Measurements from ENCODE around the gene ATP5F1B. TPM values are rescaled to one million over a fixed set of nuclear protein-coding genes. Genes with fewer than 3 reads are reported as not detected.
"Not testable (repeated sequence)": the region's sequence is repeated elsewhere in the genome, so short reads cannot be mapped to it uniquely, and the experiment has no call there.

Gene ATP5F1B
- total RNA-seq, 1 donor from 2014 or later: 660 TPM

DNA sequence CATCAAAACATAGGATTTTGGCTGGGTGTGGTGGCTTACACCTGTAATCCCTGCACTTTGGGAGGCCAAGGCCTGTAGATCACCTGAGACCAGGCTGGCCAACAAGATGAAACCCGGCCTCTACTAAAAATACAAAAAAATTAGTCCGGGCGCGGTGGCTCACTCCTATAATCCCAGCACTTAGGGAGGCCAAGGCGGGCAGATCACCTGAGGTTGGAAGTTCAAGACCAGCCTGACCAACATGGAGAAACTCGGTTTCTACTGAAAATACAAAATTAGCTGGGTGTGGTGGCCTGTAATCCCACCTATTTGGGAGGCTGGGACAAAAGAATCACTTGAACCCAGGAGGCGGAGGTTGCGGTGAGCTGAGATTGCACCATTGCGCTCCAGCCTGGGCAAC is 2.2 kb upstream of the ATP5F1B start:
- DNase-seq (ENCODE audit: low read depth, low spot score): not testable (repeated sequence)

DNA sequence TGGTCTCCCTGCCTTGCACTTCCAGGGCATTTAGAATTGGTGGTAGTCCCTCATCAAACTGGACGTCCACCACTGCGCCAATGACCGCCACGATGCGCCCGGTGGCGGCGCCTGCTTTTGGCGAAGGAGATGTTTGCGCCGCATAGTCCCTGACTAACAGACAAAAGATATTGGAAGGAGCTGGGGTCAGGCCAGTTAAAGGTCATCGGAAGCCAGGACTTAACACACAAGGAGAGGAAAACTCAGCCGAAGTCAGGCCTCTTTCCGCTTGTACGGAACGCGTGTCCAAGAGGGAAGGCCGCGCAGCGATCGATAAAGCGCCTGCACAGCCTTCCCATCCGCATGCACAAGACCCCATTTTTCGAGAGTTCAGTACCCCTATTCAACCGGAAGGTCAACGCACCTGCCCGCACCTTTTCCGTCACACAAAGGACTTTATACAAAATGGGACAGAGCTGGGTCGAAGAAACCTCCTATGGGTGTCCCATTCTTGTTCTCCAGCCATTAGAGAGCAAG is 525 bp downstream of the ATP5F1B start:
- no peak for DNase-seq (ENCODE audit: low read depth, low spot score)

DNA sequence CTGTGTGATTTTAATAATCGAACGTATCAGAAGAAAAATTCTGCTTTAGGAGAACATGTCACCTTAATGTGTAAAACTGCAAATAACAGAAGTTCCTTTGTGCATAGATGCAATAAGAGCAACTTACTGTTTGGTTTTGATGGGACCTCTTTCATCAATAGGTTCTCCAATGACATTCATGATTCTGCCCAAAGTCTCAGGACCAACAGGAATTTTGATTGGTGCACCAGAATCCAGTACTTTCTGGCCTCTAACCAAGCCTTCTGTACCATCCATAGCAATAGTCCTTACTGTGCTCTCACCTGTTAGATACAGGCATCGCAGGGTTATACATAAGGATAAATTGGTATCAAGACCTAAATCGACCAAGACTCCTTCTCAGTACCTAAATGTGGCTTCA is 1.1 kb downstream of the ATP5F1B start:
- no peak for DNase-seq (ENCODE audit: low read depth, low spot score)

DNA sequence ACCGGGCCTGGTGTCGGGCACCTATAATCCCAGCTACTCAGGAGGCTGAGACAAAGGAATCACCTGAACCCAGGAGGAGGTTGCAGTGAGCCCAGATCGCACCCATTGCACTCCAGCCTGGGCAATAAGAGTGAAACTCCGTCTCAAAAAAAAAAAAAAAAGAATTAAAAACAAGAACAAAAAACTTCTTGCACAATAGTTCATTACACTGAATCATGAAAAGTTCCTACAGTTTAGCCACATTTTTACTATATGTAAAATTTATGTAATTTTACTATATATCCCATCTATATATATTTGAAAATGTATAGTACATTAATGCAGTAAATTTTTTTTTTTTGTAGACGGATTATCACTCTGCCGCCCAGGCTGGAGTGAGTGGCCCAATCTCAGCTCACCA is 4.6 kb downstream of the ATP5F1B start:
- DNase-seq (ENCODE audit: low read depth, low spot score): no peak

DNA sequence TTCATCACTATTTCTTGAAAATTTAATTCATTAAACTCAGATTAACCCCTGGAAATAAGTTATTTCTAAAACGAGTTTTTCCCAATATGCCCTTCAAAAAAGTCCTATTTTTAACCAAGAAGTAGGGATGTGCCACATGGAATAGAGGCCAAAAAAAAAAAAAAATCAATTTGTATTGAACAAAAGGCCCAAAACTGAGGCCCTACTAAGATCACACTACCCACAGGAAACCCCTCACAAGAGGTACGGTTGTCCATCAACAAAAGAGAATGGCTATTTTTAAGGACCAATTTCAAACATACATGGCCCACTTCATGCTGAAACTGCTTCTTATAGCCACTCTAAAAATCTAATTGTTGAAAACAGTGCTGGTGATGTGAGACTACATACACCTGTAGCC is 8.2 kb downstream of the ATP5F1B start:
- DNase-seq (ENCODE audit: low read depth, low spot score): no peak

DNA sequence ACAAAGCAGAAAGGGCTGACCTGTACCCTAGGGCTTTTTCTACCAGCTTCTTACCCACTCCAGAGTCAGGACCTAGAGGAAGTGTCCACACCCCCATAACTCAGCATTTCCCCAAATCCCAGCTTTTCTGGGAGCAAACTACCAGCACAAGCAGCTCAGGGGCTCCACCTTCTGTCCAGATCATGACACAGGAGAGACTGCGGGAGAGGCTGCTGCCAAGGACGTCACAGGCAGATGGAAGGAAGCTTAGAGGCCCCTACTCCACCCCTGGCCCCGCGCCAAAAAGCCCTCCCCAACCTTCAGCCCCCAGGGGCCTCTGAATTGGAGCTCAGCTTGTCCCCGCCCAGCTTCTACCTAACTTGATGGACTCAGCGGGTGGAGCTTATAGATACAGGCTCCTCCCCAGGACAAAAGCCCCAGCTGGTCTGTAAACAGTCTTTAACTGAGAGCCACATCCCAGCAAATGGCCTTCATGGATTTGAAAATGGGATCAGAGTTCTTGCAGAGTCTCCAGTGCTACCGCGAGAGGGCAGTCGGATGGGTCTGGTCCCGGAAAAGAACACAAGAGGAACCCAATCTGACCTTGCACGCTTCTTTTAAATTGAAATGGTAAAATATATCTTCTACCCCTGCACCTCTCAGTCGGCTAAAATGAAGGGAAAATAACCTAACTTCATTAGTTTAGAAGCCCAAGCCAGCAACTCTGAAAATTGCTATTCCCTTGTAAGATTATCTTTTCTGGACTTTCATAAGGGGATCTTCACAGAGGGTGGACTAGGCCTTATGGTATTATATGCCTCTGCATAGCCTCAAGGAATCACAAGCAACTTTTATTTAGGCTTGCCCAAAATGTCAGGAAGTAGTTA is 8.9 kb downstream of the ATP5F1B start:
- DNase-seq (ENCODE audit: low read depth, low spot score): peak; percentile 98

DNA sequence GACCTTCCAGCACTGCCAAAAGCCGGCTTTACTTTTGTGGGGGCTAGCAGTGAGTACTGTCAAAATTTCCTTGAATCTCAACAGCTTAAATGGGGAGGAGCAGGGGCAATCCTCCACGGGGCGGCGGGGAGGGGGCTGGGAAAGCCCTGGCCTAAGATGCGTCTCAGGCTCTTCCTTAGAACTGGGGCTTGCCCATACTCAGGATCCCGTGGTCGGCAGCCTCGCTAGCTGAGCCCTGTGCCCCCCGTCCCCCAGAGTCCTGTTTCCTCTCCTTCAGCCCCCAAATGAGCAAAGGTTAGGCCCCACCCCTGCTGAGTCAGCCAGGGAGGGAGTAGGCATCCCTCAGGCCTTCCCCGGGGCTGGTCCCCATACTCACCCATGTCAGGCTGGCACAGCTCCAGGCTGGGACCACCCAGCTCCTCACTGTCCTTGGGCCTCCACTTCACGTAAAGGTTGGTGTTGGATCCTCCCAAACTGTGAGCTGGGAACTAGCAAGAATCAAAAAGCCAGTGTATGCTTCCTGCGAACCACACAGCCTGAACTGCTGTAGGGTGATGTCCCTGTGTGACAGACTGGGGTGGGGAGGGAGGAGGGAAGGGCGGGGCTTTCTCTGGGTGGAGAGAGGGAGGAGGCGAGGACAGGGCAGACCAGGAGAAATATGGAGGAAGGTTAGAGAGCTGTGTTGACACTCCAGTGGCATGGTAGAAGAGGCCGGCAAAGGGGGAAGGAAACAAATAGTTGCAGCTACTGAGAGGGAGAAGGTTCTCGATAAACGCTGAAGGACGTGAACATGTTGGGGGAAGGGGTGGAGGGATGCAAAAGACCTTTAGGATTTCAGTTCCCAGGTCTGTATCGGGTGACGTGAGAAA is 9.7 kb downstream of the ATP5F1B start:
- DNase-seq (ENCODE audit: low read depth, low spot score): peak; percentile 20

DNA sequence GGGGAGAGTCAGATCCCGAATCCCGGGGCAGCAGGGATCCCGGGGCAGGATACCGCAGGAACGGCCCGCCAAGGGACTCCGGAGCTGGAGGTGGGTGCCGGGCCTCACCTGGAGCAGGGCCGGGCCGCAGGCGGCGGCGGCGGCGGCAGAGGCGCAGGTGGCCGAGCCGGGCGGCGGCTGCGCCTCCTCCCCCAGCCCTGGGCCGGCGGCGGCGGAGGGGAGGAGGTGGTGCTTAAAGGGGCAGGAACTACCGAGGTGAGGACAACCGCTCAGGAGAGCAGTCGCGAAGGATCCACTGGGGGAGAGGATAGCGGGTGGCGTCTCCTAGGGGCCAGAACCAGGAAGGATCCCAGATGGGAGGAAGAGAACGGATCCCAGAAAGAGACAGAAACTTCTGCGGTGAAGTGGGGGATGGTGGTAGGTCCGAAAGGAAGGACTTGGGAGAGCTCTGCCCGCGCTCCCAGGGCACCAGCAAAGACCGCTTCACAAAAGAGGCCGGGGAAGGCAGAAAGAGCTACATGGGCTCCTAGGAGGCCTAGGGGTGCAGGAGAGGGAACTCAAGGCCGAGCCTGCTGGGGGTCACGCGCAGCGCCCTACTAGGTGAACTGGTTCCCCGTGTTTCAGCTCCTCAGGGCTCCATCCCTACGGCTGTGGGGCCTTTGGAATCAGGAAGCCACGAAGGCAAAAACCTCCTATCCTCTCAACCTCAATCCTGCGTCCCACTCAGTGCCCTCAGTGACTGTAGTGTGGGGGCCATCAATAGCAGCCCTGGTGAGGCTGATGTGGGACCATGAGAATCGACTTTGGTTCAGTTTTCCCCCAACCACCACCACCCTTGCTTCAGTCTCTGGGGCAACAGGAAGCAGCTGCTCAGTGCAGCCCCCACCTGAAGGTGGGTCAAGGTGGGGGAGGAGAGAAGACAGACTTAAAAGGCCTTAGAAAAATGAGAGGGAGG is 10.7 kb downstream of the ATP5F1B start:
- DNase-seq (ENCODE audit: low read depth, low spot score): peak; percentile 20

DNA sequence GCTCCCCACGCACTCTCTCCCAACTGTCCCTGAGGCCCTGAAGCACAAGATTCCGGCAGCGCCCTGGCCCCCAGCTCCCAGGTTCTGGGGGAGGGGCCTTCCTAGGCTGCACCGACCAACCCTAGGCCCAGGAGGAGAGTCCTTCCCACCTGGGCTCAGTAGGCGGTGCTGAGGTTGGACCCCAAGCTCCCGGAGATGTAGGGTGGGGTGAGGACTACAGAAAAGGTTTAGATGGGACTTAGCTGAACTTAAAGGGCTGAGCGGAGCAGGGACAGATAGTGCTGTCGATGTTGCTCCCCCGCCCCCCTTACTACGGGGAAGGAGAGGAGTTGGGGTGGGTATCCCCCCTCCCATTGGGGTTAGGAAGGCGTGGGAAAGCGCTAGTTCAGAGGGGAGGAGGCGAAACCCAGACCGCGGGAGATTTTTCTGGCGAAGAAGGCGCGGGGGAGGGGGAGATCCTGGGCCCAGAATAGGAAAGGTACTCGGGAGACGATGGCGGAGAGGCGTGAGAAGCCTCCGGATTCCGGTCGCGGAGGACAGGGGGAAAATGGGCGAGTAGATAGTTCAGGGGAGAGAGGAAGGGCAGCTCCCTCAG is 11.4 kb downstream of the ATP5F1B start:
- no peak for DNase-seq (ENCODE audit: low read depth, low spot score)

DNA sequence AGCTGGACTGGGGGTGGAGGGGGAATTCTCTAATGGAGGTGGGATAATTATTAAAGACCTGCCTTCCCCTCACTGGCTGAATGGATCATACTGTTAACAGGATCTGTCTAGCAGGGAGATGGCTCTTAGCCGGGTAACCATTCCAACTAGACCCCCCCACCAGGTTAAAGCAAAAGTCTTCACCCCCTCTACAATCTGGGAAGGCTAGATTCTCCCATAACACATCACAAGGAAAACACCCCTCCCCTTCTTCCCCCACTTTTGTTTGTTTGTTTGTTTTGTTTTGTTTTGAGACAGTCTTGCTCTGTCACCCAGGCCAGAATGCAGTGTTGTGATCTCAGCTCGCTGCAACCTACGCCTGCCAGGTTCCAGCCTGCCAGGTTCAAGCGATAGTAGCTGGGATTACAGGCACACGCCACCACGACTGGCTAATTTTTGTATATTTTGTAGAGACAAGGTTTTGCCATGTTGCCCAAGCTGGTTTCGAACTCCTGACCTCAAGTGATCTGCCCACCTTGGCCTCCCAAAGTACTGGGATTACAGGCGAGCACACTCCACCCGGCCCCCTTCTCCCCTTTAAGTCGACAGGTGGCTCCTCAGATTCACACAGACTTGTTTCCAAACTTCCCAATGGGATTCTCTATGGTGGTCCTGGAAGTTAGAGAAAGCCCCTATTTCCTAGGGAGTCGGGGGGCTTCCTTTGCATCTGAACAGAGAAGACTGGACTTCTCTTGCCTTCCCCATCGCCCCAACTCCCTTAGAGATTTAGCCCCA is 12.1 kb downstream of the ATP5F1B start:
- DNase-seq (ENCODE audit: low read depth, low spot score): no peak

DNA sequence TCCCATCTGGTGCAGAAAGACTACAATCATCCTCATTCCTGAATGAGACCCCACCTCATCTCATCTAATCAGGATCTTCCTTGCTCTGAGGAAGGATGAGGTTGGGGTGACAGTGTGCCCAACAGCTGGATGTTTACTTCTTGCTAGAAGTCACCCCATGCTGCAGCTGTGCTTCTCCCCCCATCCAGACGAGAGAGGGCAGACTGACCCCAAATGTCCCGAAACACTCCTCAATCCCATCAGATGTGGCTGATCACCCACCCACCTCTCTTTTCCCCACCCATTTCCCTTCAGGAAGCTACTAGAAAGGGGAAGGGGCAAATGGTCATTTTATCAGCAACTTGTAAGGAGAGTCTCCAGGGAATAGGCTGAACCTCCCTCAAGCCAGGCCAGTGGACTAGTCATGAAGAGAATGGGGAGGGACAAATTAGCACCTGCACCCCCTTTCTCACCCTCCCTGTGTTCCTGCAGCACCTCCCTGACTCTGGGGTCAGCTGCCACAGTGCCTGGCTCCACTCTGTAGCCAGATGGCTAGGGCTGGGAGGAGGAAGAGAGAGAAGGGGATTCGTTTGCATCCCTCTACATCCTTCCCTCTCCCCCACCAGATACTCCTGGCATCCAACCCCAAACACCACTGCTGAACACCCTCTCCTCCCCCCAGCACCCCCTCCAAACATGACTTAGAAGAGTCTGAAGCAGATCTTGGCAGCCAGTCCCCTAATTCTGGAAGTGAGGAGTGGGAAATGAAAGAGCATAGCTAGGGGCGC is 12.9 kb downstream of the ATP5F1B start:
- DNase-seq (ENCODE audit: low read depth, low spot score): no peak

DNA sequence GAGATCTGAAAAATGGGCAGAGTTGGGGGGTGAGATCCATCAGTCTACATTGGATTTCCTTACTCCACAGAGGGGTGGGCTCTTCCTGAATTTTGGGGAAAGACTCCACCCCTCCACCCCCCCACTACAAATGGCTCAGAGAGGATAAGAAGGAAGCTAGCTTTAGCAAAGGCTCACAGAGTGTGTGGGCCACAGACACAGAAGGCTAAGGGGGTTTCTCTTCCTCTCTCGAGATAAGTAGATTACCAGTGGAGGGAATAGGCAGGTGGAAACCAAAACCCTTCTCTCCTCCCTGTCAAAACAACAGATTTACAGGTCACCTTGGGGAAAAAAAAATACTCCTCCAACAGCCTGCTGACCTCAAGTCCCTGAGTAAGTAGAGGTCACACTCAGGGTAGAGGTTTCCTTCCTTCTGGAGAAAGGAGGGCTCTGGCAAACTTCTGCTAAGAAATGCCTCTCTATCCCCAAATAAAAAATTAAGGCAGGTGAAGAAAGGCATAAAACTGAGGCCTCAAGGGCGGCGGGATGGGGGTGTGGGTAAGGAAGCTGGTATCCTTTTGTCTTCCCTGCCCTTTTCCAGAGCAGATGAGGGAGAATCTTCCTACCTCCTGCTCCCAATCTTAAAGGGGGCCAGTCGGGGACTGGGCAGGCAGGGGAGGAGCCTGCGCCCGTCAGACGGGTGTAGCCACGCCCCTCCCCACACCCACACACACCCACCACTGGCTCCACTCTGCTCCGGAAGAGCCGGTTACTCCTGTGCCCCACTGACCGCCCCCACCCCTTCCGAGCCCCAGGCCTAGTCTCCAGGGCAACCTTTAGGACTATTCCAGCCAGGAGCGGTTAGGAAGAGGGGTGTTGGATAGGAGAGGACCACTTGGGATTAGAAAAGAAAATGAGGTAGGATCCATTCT is 13.7 kb downstream of the ATP5F1B start:
- DNase-seq (ENCODE audit: low read depth, low spot score): no peak

DNA sequence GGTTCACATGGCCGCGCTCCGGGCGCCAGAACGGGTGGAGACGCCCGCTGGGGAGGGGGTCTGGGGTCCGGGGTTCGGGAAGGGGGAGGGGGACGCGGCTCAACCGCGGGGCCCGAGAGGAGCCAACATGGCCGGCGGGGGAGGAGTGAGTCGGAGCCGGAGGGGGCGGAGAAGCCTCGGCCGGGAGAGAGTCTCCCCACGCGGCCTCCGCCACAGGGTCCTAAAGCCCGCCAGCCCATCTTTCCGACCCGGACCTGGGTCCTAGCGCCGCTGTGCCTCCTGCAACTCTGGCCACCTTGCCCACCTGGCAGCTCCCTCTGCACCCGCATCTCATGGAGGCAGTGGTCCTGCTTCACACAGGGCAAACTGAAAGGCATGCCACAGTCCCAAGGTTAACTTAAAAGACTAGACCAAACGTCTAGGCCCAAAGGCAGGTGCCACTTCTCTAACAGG is 15.6 kb downstream of the ATP5F1B start, which contains the start of gene BAZ2A:
TSS of gene BAZ2A (minus strand) at position 147 of the 453 bp plus-strand sequence. CDS start 12,796 bp downstream, outside the sequence.
- DNase-seq (ENCODE audit: low read depth, low spot score): peak; percentile 36

DNA sequence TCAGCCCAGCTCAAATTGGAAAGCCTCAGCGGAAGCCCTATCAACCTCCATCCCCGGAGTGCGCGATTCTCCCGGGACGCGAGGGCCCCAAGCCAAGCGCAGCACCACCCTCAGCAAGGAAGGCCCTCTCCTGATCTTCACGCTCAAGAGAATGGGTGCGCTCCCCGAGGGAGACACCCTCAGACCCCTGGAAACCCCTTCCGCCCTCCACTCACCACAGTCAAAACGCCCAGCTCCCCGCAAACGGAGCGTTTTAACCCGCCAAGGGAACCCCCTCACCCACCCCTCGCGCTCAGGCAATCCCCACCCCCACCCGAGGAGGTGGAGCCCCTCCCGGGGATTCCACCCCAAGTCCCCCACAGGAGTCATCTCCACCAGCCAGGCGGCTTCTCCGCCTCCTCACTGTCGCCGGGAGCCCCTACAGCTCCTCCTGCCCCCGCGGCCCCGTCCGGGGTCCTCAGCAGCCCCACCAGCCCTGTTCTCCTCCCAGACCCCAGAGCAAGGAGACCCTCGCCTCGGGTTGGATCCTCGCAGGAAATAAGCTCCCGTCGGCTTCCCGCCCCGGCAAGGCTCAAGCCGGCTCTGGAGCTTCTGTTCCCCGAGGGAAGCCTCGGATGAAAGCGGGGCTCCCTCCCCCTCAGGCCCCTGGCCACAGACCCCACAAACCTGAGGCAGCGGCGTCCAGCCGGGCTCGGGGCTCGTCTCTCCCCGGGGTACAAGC is 16.2 kb downstream of the ATP5F1B start:
- no peak for DNase-seq (ENCODE audit: low read depth, low spot score)

DNA sequence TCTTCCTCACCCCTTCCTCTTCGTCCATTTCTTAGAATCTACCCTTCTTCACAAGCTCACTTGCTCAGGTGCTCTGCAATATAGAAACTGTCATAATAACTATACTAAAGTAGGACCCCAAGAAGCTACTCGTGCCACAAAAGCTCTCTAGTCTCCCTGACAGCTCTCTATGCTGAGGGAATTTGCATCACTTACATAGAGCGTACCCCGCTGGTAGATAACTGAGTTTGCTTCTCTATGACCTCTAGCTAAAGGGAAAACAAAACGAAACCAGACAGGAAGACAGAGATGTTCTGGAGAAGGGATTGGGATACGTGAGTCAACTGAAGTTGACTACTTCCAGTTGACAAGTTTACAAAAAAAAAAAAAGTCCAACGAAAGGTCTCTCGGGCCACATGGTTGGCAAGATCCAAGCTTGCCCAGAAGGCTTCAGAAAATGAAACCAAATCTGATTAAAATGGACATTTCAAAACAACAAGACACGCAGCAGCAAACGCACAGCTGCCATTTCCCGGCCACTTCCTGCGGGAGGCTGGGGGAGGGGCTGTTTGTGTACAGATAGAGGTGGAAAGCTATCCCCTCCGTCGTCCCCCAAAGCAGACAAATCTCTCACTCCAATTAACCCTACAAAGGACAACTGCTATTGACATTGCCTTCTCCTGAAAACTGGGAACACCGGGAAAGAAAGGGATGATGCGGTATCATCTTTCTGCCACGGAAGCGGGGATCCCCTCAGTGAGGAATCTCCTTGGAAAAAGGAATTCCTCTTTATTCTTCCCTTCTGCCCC is 16.9 kb downstream of the ATP5F1B start:
- DNase-seq (ENCODE audit: low read depth, low spot score): peak; percentile 24

DNA sequence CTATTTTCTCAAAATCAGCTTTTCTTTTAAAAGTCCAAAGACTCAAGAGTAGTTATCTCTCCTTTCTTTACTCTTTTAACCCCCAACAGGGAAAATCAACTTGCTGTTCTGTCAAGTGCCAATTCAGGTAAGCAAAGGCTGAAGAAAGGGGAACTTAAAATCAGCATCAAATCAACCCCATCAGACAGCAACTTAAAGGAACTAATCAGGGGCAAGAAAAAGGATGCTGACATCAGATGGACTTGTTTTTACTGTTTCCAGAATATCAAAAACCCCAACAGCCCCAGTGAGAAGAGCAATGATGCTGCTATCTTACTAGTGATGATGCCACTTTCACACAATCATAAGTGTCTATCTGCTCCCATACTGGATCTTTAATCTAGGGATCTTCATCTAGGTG is 19.1 kb downstream of the ATP5F1B start:
- no peak for DNase-seq (ENCODE audit: low read depth, low spot score)

All from pulmonary artery endothelial cell (primary cell).